Ascending aorta (tissue), 2 donors: ENCODE results near the gene RBBP6. TPM values are rescaled to one million over a fixed set of nuclear protein-coding genes. Genes with fewer than 3 reads are reported as not detected.
"Not testable (repeated sequence)": the region's sequence is repeated elsewhere in the genome, so short reads cannot be mapped to it uniquely, and the experiment has no call there.

Source experiments
- DNase-seq, 2 donors: peaks; one replicate each; pipeline ENCODE4 v3.0.0-alpha.2; 2019; ENCODE audit warnings: low spot score in 2 of 2
- H3K27ac ChIP-seq, 2 donors: fragments of 200-600 bp; sonication (generic); one replicate each; pipeline ENCODE4 v1.5.1; 2016 to 2017; ENCODE audit warnings: mild to moderate bottlenecking in 1 of 2
- H3K27me3 ChIP-seq: fragments of 200-600 bp; sonication (generic); one replicate; pipeline ENCODE4 v1.5.1; 2017
- H3K36me3 ChIP-seq, 2 donors: fragments of 200-600 bp; sonication (generic); one replicate each; pipeline ENCODE4 v1.5.1; 2016
- H3K4me1 ChIP-seq, 2 donors: fragments of 200-600 bp; sonication (generic); one replicate each; pipeline ENCODE4 v1.5.1; 2016 to 2017; ENCODE audit warnings: mild to moderate bottlenecking in 1 of 2
- H3K4me3 ChIP-seq, 2 donors: fragments of 200-600 bp; sonication (generic); one replicate each; pipeline ENCODE4 v1.5.1; 2016 to 2017; ENCODE audit warnings: mild to moderate bottlenecking in 1 of 2
- H3K9me3 ChIP-seq, 2 donors: fragments of 200-600 bp; sonication (generic); one replicate each; pipeline ENCODE4 v1.5.1; 2016
- CTCF ChIP-seq, 3 experiments: fragments of 200-600 bp in 2 of 3; fragments of 450-650 bp in 1 of 3; sonication (generic) in 2 of 3; IDR thresholded peaks; one replicate each; pipeline ENCODE4 v1.5.1; 2016 to 2019; ENCODE audit warnings: antibody characterized with exemption in 3 of 3, mild to moderate bottlenecking in 1 of 3, moderate library complexity in 1 of 3
- intact Hi-C: fragments of 100-400 bp; cut with DNase I; formaldehyde crosslinking; loops from one replicate; pipeline ENCODE4 v1.15.1; 2023
- total RNA-seq: library from RNA; depleted of rRNA; stranded (reverse); fragments of >200 nt; gene quantifications from one replicate; pipeline ENCODE4 v1.1.0, GENCODE V29; 2016

Gene RBBP6
- total RNA-seq, 1 donor from 2014 or later = 96.1 TPM

- intact Hi-C loops = no loop called here
- no peak overlapping the region for H3K4me3 ChIP-seq
- no peak for TF ChIP-seq CTCF (IDR thresholded peaks at IDR 0.05)
- no peaks in the 10 kb centered on the region for H3K4me1 ChIP-seq
- no peak for DNase-seq
- no peak overlapping the region for H3K27ac ChIP-seq
- H3K27me3 ChIP-seq = no peaks in the 10 kb centered on the region
- peaks cover 54 to 58% of the 10 kb centered on the region in 2 donors for H3K36me3 ChIP-seq
- no peaks in the 10 kb centered on the region for H3K9me3 ChIP-seq
These were observed 31.7 kb downstream of the RBBP6 start for GRCh38 chr16:24571096-24571495.

GRCh38 chr16:24572069-24572468 lies 32.7 kb downstream of the RBBP6 start:
- intact Hi-C loops = no loop called here
- H3K36me3 ChIP-seq = peaks cover 46 to 48% of the 10 kb centered on the region in 2 donors
- no peak overlapping the region for H3K4me3 ChIP-seq
- H3K27ac ChIP-seq = no peak overlapping the region
- DNase-seq = no peak
- H3K9me3 ChIP-seq = no peaks in the 10 kb centered on the region
- H3K4me1 ChIP-seq = no peaks in the 10 kb centered on the region
- TF ChIP-seq CTCF (IDR thresholded peaks at IDR 0.05) = no peak
- H3K27me3 ChIP-seq = no peaks in the 10 kb centered on the region

- peaks cover 36 to 38% of the 10 kb centered on the region in 2 donors for H3K36me3 ChIP-seq
- intact Hi-C loops = no loop called here
These were observed 33.8 kb downstream of the RBBP6 start for GRCh38 chr16:24573141-24573540.

GRCh38 chr16:24574515-24575485 lies 35.4 kb downstream of the RBBP6 start:
- not testable (repeated sequence) for H3K9me3 ChIP-seq, H3K4me3 ChIP-seq, DNase-seq, H3K27ac ChIP-seq, H3K4me1 ChIP-seq, H3K27me3 ChIP-seq
- peaks cover 21 to 22% of the 10 kb centered on the region in 2 donors for H3K36me3 ChIP-seq
- intact Hi-C loops = loop anchor here (5.0 kb wide), 1 partner anchor 223 kb away; no protein-coding TSS in a partner anchor

More at GRCh38 chr16:24573141-24573540, 33.8 kb downstream of the RBBP6 start:
- H3K4me3 ChIP-seq = no peak overlapping the region
- DNase-seq = no peak
- no peaks in the 10 kb centered on the region for H3K9me3 ChIP-seq
- no peak for TF ChIP-seq CTCF (IDR thresholded peaks at IDR 0.05)
- no peak overlapping the region for H3K27ac ChIP-seq
- no peaks in the 10 kb centered on the region for H3K4me1 ChIP-seq
- no peaks in the 10 kb centered on the region for H3K27me3 ChIP-seq

GRCh38 chr16:24575791-24576190 lies 36.4 kb downstream of the RBBP6 start:
- DNase-seq, H3K9me3 ChIP-seq, H3K4me1 ChIP-seq, H3K4me3 ChIP-seq, H3K27ac ChIP-seq, H3K27me3 ChIP-seq: not testable (repeated sequence)
- peaks cover 11 to 12% of the 10 kb centered on the region in 2 donors for H3K36me3 ChIP-seq
- intact Hi-C loops = loop anchor here (5.0 kb wide), 1 partner anchor 222 kb away; no protein-coding TSS in a partner anchor

GRCh38 chr16:24577167-24577566 lies 37.8 kb downstream of the RBBP6 start:
- no peaks in the 10 kb centered on the region for H3K9me3 ChIP-seq
- TF ChIP-seq CTCF (IDR thresholded peaks at IDR 0.05) = no peak
- DNase-seq = no peak
- no peak overlapping the region for H3K4me3 ChIP-seq
- intact Hi-C loops = loop anchor here (5.0 kb wide), 1 partner anchor 220 kb away; no protein-coding TSS in a partner anchor
- H3K27ac ChIP-seq = no peak overlapping the region
- no peaks in the 10 kb centered on the region for H3K4me1 ChIP-seq
- no peaks in the 10 kb centered on the region for H3K27me3 ChIP-seq
- no peaks in the 10 kb centered on the region for H3K36me3 ChIP-seq
